Fibroblast of pulmonary artery (primary cell): ENCODE measurements around the gene NOL9.
"Not testable (repeated sequence)": the region's sequence is repeated elsewhere in the genome, so short reads cannot be mapped to it uniquely, and the experiment has no call there.

ENCODE experiments used
- DNase-seq: peaks from one replicate; pipeline ENCODE4 v3.0.0-alpha.2; 2010; ENCODE audit warnings: low read depth
- H3K4me3 ChIP-seq: replicated peaks from 2 replicates; pipeline ENCODE4 v1.5.1; 2011; ENCODE audit warnings: low read depth, mild to moderate bottlenecking, control low read depth, low read length, moderate library complexity
- TF ChIP-seq, protein P1 (sequence below): IDR thresholded peaks from 2 replicates; pipeline ENCODE4 v1.5.1; 2011; ENCODE audit warnings: mild to moderate bottlenecking, control low read depth, low read length, inconsistent platforms; ENCODE audit errors: missing control alignments

Gene NOL9

DNA sequence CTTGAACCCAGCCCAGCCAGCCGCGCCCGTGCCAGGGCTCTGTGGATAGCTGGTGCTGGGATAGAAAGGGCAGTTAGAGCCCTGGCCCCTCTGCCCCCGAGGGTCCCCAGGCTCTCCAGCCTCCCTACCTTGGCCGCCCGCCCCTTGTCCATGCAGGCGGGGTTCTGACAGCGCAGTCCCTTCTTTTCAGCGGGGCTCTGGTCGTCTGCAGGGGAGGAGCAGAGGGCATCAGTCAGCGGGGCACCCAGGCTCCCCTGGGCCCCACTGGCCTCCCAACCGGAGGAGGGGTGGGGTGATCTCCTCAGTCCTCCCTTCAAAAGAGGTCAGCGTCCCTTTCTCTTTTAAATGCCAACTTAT, 58.0 kb downstream of the NOL9 start:
- H3K4me3 ChIP-seq: peak overlapping the region; percentile 67
- TF ChIP-seq, protein P1, sequence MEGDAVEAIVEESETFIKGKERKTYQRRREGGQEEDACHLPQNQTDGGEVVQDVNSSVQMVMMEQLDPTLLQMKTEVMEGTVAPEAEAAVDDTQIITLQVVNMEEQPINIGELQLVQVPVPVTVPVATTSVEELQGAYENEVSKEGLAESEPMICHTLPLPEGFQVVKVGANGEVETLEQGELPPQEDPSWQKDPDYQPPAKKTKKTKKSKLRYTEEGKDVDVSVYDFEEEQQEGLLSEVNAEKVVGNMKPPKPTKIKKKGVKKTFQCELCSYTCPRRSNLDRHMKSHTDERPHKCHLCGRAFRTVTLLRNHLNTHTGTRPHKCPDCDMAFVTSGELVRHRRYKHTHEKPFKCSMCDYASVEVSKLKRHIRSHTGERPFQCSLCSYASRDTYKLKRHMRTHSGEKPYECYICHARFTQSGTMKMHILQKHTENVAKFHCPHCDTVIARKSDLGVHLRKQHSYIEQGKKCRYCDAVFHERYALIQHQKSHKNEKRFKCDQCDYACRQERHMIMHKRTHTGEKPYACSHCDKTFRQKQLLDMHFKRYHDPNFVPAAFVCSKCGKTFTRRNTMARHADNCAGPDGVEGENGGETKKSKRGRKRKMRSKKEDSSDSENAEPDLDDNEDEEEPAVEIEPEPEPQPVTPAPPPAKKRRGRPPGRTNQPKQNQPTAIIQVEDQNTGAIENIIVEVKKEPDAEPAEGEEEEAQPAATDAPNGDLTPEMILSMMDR: no peak

DNA sequence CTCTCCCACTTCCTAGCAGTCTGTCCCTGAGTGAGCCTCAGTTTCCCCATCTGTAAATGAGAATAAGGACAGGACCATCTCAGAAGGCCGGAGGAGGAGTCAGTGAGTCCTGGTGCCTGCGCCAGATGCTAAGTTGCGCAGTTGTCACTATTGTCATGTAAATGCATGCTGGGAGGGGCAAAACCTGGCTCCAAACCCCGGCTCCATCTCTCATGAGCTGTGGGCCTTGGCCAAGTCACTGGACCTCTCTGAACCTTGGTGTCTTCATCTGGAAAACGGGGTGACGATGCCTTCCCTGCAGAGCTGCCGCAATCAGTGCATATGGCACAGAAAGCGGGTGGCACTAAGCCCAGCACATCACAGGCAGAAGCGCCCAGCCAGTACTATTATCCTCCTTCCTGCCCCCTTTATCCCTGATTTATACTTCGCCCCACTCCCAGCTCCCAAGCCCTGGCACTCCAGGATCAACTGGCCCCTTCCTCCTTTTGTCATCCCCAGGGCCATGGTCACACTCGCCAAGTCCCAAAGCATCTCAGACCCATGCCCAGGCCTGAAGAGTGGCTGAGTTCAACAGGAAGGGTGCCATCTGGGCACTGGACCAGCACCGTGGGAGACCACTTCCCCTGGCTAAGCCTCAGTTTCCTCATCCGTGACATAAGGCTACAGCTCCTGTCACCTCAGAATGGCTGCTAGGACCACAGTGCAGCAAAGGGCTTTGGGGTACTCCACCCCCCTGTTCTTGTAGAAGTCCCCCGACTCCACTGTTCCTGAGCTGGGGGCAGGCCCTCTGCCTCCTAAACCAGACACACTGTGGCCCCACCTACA, 58.6 kb downstream of the NOL9 start:
- DNase-seq: no peak
- TF ChIP-seq, protein P1: no peak
- H3K4me3 ChIP-seq: peak overlapping the region; percentile 67

More for the DNA sequence above, 58.0 kb downstream of the NOL9 start:
- DNase-seq: no peak

DNA sequence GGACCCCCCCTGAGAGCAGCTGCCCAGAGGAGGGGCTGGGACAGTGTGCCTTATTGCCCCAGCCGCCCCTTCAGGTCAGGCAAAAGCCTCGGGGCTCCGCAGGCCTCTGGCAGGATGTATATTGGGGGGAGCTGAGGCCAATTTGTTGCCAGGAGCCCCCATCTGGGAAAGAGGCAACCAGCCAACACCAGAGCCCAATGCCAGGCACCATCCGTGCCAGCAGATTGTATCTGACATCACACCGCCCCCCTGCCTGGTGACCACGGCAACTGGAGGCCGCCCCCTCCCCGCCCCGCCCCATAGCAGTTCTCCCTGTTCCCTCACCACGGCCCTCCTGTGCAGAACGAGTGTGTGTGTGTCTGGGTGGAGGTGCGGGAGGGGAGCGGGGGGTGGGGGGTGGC, 59.3 kb downstream of the NOL9 start:
- no peak for DNase-seq
- H3K4me3 ChIP-seq: no peak overlapping the region
- TF ChIP-seq, protein P1: no peak

DNA sequence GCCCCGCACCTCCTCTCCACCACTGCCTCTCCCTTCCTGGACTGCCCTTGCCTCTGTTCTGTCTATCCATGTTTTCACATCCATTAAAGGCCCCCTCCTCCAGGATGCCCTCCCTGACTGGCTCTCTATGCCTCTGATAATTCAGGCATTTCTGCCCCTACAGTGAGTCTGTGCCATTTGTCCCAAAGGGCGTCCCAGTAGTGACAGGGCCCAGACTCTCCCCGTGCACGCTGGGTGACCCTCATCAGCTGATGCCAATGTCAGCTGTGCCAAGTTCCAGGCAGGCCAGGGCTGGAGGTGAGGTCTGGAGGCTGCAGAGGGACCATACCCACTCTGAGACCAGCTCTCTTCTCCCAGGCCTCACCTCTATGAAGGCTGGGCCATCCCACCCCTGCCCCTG, 59.7 kb downstream of the NOL9 start:
- no peak for DNase-seq
- TF ChIP-seq, protein P1: no peak
- no peak overlapping the region for H3K4me3 ChIP-seq

DNA sequence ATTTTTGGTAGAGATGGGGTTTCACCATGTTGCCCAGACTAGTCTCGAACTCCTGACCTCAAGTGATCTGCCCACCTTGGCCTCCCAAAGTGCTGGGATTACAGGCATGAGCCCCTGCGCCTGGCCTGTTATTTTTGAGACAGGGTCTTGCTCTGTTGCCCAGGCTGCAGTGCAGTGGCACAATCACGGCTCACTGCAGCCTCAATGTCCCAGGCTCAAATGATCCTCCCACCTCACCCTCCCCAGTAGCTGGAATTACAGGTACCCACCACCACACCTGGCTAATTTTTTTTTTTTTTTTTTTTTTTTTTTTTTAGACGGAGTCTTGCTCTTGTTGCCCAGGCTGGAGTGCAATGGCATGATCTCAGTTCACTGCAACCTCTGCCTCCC, 60.5 kb downstream of the NOL9 start:
- not testable (repeated sequence) for DNase-seq, H3K4me3 ChIP-seq

DNA sequence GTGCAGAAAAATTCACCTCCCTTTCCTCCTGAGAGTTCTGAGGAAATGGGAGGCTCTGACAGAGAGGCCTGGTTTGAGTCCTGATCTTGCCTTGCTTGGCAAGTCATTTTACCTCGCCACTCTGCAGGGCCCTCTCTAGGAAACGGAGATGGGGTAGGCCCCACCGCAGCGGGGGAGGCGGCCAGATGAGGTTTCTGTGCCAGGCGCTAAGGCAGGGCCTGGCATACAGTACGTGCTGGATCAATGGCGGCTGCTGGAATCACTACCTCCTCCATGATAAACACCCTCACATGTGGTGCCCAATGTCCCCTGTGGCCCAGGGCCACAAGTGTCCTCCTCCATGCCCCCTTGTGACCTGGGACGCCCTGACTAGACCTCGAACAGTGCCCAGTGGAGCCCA, 62.3 kb downstream of the NOL9 start:
- H3K4me3 ChIP-seq: no peak overlapping the region
- TF ChIP-seq, protein P1: no peak
- DNase-seq: no peak

DNA sequence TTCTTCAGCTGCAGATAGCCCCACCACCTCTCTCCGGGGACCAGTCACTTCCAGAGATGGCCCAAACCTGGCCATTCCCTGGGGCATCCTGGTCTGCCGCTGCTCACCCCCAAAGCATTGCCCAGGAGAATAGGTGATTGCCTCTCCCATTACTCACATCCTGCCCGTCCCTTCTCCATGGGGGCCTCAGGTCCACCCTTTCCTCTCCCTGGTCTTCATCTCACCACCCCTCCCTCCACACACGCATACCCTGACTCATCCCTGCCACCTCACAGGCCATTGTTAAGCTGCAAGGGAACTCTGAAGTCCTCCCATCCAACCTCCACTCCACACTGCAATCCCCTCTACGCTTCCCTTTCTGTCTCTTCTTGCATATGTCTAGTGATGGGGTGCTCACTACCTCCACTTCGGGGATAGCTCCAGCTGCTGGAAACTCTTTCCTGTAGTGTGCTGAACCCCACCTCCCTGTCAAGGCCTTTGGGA, 62.8 kb downstream of the NOL9 start, which contains the start of gene PLEKHG5:
PLEKHG5 (minus strand) TSS at position 188 of the 483 bp plus-strand sequence. CDS start 14,096 bp downstream, outside the sequence.
- DNase-seq: peak; percentile 81
- peak within 1 kb of the TSS; percentile 87 for H3K4me3 ChIP-seq
- TF ChIP-seq, protein P1: no peak
